ENCODE data around the gene HCRTR2.
"Not testable (repeated sequence)": the region's sequence is repeated elsewhere in the genome, so short reads cannot be mapped to it uniquely, and the experiment has no call there.

- TF ChIP-seq CTCF (IDR thresholded peaks at IDR 0.05) = peak in 2 of 4 experiments; percentile 20 to 44
- TF ChIP-seq POLR2A, POLR2AphosphoS5 (IDR thresholded peaks at IDR 0.05): not testable (repeated sequence)
Observed at GRCh38 chr6:55240975-55241605, 66.8 kb downstream of the HCRTR2 start.
